Activated CD4-positive, CD25-positive, alpha-beta regulatory T cell (primary cell): Measurements from ENCODE around the gene GZMM.

Experiments
- DNase-seq, 4 experiments: peaks; one replicate each; lab custom pipeline; 2025; lab: John Stamatoyannopoulos, UW

The GZMM gene

DNA sequence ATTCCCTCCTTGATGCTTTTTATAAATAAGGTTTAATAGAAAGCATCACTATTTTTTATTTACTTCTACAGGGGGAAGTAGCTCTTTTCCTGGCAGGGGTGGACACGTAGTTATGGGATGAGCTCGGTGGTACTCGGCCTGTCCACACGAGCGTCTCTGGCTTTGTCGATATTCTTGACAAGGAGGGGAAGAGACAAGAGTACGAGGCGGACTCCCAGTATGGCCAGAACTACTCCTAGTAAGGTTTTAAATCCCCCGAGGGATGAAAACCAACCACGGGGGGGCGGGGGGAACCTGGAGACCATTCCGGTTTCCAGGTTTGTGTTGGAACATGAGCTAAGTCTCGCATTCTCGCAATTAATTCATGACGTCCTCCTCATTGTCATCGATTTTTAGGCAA, 23.0 kb downstream of the GZMM start:
- DNase-seq: no peak

DNA sequence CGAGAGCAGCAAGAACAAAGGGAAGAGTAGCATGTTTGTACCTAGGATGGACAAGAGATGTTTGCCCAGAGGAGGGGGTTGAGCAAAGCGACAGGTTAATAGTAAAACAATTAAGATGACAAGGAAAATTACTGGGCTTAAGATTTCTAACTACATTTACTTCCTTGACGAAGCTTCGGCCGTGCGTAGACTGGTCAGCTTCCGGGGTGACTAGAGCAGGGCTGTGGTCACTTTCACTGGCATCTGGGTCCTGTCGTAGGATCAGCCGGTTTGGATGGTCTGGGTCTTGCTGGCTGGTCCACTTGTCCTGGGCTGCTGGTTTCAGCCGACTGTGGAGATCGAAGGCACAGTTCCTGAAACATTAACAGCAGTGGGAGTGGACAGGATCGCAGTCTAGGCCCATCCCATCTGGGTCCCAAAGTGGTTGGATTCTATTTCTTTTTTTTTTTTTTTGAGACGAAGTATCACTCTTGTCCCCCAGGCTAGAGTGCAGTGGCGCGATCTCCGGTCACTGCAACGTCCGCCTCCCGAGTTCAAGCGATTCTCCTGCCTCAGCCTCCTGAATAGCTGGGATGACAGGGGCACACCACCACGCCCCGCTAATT, 23.5 kb downstream of the GZMM start:
- DNase-seq: no peak

DNA sequence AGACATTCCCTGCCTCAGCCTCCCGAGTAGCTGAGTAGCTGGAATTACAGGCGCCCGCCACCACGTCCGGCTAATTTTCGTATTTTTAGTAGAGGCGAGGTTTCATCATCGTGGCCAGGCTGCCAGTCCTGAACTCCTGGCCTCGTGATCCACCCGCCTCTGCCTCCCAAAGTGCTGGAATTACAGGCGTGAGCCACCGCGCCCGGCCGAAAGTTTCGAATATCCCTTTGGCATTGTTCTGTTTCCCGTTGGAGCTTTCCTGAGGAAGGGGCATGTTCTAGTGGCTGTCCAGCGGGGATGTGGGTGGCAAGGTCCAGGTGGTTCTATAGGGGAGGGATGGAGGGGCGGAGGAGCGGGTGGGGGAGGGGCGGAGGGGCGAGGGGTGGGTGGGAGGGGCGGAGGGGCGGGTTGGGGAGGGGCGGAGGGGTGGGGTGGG, 26.4 kb downstream of the GZMM start:
- DNase-seq: no peak

DNA sequence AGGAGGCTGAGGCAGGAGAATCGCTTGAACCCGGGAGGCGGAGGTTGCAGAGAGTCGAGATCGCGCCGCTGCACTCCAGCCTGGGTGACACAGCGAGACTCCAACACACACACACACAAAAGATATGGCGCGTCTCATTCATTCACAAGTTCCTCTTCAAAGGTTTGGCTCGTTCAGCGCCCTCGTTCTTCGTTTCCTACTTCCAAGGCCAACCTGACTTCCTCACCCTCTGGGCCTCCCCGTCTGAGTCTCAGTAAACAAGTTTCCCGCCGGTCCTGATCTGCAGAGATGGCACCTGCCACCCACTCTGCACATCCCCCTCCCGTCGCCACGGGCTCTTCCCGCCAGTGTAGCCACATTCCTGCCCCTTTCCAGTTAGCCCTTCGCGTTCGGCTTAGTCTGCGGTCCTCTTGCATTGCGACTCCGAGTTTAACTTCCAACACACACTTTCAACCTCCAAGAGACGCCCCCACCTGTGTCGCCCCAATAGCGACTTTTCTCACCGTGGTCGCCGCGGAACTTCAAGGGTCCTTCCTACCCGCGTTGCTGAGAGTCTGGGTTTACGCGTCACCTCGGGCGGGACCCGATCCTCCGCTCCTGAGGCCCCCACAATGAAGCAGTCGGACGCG, 27.2 kb downstream of the GZMM start:
- DNase-seq: peak in 1 of 4 experiments; percentile 32

DNA sequence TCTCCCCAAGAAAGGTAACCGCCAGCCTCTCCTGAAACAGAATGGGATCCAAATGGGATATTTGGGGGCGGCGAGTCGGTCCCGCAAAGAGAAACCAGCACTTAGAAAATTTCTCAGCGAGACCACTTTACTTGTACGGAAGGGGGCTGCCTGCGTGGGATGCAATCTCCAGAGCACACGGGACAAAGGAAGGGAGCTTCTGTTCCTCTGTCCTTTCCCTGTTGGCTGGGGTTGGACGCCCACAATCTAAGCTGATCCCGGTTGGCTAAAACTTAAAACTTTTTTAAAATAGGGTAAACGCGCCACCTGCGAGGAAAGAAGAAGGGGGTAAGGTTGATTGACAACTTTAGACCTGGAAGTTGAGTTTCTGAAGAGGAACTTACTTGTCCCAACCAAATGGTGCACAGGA, 27.7 kb downstream of the GZMM start:
- DNase-seq: no peak

DNA sequence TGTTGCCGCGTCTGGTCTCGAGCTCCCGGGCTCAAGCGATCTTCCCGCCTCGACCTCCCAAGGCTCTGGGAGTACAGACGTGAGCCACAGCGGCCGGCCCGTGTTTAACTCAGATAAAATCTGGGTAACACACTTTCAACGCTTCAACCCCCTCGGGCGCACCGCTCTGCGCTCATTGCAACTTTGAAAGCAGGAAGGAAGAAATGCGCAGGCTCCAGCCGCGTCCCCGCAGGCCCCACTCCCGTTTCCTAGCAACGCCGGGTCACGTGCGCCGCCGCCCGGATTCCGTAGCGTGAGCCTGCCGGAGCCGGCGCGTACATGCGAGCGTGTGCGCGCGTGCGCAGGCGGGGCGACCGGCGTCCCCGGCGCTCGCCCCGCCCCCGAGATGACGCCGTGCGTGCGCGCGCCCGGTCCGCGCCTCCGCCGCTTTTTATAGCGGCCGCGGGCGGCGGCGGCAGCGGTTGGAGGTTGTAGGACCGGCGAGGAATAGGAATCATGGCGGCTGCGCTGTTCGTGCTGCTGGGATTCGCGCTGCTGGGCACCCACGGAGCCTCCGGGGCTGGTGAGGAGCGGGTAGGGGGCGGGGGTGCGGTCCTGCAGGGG, 28.4 kb downstream of the GZMM start, which contains the start of gene BSG:
Gene BSG (plus strand): TSS at position 457 of the 603 bp plus-strand sequence. CDS start 39 bp downstream, at position 496.
- DNase-seq: peak; percentile 93 to 98 (median 95)

DNA sequence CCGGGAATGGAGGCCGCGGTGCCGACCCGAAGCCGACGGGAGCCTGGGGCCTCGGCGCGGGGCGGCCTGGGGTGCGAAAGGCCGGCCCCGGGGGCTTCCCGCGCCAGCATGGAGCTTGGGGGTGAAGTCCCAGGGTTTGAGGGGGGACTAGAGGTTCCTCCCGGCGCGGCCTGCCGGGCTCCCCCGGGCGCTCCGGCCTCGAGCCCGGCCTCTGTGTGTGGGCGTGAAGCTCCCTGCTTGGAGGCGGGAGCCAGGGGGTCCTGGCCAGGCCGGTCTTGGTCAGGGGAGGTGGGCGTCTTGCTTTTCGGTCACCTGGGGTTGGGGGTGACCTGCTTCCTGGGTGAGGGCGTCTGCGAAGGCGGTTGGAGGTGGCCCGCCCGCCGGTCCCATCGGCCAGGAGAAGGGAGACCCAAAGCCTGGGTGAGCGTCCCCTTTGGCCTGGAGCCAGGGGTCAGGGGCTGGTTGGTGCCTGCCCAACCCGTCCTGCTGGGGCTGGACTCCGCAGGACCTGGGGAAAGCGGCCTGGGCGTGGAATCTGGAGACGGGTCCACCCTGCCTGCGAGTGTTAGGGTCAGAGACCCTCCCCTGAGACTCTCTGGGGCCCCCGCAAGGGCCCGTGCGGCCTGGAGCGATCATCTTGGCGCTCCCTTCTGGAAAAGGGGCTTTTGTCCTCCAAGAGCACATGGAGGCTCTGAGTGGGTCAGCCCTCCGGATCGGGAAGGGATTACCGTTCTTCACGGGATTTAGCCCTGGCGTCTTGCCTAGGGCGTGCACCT, 29.1 kb downstream of the GZMM start:
- DNase-seq: no peak

DNA sequence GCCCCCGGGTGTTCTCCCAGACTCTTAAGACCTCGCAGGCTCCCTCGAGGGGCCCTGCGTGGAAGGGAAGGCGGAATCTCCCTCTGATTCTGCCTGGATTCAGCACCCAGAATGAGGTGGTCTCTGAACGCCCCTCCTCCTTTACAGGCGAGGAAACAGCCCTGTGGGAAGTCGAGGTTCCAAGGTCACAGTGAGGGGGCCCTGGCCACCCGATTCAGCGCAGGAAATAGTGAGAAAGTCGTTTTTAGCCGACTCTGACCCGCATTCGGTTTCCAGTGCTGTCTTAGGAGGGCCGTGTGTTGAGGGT, 29.6 kb downstream of the GZMM start:
- no peak for DNase-seq

DNA sequence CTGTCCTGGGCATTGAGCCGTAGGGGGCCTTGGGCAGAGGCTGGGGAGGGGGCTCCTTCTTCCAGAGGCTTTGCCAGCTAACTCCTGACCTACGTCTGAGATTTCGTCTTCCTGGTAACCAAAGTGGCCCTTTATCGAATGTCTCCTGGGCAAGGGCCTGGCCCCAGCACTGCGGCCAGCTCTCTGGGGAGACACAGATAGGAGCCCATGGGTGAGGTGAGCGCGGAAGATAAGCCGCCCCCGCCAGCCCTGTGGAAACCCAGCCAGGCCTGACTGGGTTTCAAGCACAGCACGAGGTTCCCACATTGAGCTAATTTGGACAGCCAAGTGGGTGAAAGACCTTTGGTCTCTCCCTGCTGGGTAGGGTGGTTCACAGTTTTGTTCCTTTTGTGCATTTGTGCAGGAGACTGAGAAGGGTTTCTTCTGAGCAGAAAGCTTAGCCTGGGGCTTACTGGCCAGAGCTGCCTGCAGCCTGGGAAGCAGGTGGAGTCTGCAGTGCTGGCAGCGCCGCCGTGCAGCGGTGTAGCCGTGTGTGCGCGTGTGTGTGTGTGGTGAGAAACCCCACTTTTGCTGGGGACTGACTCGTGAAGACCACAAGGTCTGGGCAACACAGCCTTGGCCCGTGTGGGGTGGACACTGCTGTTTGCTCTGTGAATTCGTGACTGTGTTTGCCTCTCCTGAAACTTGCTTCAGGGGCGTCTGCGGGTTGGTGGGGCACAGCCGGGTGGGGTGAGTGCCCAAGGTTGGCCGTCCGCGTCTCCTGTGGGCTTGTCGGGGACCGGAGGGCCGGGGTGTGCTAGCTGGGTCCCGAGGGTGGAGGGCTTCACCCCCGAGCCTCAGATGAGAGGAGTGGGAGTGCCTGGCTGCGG, 31.0 kb downstream of the GZMM start:
- DNase-seq: no peak

DNA sequence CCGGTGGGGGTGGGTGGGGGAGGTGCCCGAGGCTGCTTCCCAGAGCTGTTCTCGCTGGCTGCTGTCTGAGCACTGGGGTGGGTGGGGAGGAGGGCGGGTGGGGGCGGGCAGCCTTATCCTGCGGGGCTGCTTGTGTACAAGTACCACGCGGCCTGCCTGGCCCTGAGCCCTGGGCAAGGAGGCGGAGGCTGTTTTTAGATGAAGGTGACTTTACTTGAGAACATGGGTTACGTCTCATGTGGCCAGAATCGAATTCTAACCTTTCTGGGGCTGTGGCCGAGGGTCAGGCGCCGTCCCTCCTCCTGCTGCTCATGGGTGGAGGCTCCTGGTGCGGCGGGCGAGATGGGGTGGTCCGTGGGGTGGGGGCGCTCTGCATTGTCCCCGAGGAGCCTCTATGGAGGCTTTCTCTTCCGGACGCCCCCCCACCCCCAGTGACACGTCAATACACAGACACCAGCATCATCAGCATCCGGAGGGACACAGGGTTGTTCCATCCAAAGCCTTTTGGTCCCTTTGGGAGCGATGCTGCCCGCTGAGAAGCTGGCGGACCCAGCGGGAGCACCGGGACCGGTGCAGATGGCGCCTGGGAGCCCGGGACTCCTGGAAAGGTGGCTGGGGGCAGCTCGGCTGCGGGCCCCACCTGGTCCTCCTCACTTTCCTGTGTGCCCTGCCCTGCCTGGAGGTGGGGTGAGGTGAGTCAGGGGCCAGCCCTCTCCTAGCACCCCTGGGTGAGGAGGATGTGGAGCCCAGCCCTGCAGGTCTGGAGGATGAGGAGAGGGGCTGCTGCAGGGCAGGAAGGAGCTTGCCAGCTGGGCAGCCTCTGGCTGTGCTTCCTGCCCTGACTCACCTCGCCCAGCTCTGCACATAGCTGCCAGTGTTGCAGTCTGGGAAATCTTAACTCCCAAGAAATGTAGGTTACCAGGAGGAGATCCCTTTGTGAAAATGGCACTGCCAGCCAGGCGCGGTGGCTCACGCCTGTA, 32.0 kb downstream of the GZMM start:
- no peak for DNase-seq

DNA sequence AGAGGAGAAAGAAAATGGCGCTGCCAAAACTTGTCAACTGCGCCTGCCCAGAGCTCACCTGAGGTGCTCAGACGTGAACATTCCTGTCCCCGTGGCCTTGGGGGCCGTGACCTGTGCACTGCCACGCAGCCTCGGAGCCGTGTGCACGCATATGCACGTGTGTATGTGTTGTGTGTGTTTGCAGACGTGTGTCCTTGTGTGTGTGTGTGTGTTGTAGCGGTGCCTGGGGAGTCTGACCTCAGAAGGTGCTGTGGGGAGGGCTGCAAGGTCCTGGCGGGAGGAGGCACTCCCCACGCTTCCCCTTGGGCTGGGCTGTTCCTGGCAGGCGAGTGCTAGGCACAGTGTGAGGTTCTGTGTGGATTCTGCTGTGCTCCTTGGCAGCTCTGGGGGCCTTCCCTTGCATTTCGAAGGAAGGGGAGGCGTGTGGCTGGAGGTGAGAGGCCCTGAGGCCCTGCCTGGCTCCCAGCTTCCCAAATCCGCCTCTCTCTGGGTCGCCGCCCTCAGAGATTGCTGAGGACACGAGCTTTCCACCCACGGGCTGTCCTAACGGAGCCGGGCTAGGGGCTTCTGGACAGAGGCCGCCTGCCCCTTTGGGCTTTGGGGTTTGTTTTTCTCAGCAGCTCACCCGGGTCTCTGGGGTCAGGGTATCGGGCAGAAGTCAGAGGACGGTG, 33.0 kb downstream of the GZMM start:
- DNase-seq: no peak

DNA sequence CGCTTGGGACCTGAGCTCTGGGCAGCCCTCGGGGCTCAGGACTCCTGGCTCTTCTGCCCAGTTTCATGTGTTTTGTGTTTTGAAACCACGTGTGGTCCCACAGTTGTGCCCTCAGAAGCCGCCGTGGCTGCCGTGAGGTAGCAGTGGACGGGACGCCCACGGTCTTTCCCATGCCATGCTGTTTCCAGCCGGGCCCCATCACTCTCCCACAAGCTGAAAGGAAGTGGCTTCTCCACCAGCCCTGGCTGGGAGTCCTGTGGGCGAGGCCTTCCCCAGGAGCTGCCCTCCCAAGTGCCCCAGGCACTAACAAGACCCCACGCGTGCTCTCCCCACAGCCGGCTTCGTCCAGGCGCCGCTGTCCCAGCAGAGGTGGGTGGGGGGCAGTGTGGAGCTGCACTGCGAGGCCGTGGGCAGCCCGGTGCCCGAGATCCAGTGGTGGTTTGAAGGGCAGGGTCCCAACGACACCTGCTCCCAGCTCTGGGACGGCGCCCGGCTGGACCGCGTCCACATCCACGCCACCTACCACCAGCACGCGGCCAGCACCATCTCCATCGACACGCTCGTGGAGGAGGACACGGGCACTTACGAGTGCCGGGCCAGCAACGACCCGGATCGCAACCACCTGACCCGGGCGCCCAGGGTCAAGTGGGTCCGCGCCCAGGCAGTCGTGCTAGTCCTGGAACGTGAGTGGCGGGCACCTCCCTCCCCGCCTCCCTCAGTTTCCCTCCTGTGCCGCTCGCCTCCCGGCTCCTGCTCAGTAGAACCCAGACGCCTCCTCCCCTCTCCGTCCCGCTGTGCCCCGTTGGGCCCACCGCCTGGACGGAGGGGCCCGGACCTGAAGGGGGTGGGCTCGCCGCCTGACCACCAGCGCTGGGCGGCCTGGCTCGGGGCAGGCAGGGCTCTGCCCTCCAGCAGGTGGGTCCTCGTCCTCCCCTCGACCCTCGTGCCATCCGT, 33.9 kb downstream of the GZMM start:
- DNase-seq: no peak

DNA sequence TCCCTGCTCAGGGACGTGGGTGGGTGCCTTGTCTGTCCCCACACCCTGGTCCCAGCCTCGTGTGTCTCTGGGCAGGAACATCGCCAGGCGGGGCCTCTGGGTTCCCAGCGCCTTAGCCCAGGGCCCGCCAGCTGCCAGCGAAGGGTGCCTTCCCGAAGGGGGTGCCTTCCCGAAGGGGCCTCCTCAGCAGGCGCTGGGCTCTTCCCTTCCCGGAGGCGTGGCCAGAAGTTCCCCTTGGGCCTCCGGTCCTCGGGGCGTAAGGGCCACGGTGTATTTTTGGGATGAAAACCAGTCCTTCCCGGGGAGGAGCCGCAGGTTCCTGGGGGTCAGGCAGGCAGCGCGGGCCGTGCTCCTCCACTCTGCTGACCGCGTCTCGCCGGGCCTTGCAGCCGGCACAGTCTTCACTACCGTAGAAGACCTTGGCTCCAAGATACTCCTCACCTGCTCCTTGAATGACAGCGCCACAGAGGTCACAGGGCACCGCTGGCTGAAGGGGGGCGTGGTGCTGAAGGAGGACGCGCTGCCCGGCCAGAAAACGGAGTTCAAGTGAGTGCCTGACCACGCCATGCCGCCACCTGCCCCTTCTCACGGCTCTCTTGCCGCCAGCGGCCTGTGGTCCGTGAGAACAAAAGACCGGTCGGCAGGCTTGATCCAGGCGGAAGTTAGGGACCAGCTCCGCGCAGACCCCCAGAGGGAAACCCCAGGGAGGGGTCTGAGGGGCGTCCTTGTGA, 35.4 kb downstream of the GZMM start:
- DNase-seq: no peak

DNA sequence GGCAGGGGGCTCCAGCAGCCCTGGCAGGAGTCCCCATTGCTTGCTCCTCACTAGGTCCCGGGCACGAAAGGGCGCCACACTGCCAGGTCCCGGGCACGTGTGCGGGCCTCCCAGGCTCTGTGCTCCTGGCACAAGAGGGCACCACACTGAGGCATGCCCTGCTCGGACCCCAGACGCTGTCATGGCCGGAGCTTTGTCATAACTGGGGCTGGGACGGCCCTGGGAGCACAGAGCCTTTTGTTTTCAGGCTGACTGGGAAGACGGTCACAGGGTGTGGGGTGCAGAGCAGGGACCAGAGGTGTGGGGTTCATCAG, 35.9 kb downstream of the GZMM start:
- no peak for DNase-seq

DNA sequence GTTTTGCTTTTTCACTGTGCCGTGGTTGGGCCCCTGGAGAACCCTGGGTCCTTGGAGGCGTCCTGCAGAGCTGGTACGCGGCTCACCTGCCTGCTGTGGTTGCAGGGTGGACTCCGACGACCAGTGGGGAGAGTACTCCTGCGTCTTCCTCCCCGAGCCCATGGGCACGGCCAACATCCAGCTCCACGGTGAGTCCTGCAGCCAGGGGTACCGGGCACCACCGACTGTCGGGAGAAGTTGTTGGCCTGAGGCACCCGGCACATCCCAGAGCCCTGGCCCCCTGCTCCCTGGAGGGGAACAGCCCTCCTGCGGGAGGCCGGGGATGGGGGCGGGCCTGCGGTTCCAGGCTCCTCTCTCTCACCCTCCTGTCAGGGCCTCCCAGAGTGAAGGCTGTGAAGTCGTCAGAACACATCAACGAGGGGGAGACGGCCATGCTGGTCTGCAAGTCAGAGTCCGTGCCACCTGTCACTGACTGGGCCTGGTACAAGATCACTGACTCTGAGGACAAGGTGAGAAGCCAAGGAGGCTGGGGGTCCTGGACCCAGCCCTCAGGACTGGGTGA, 36.5 kb downstream of the GZMM start:
- no peak for DNase-seq

DNA sequence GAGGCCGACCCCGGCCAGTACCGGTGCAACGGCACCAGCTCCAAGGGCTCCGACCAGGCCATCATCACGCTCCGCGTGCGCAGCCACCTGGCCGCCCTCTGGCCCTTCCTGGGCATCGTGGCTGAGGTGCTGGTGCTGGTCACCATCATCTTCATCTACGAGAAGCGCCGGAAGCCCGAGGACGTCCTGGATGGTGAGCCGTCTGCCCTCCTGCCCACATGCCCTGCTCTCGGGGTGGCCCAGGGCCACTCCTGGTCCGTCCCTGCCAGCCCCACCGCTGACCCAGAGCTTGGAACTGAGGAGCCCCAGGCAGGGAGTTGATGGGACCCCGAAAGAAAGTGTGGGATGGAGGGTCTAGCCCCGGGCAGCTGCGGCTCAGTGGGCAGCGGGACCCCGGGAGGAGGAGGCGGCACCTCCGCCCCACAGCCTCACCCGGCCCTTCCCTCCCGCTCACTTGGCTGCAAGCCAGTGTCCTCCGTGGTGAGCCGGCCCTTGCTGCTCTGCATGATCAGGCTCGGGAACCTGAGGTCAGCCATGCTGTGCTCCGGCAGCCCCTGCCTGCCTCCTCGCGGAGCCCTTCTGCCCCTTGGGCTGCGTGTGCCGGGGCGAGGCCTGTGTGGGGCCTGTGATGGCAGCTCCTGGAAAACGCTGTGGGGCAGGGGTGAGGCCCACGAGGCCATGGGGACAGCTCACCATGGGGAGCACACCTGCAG, 37.7 kb downstream of the GZMM start:
- no peak for DNase-seq

DNA sequence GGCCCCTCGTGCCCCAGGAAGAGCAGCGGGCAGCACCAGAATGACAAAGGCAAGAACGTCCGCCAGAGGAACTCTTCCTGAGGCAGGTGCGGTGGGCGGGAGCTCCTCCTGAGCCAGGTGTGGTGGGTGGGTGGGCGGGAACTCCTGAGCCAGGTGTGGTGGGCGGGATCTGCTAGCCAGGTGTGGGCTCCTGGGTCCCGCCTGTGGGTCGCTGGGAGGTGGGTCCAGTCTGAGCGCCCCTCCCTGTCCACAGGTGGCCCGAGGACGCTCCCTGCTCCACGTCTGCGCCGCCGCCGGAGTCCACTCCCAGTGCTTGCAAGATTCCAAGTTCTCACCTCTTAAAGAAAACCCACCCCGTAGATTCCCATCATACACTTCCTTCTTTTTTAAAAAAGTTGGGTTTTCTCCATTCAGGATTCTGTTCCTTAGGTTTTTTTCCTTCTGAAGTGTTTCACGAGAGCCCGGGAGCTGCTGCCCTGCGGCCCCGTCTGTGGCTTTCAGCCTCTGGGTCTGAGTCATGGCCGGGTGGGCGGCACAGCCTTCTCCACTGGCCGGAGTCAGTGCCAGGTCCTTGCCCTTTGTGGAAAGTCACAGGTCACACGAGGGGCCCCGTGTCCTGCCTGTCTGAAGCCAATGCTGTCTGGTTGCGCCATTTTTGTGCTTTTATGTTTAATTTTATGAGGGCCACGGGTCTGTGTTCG, 38.8 kb downstream of the GZMM start:
- no peak for DNase-seq
